ENCODE data around the gene MRE11.

- TF ChIP-seq CTCF (conservative IDR thresholded peaks at IDR 0.05; ENCODE audit: low read depth, low read length) (no peak), EZH2 (IDR thresholded peaks at IDR 0.05; ENCODE audit: low read length, unreplicated experiment) (no peak)
Measured at GRCh38 chr11:94400457-94400838, 93.2 kb downstream of the MRE11 start.
